ENCODE measurements around the gene MAP2K1. TPM values are rescaled to one million over a fixed set of nuclear protein-coding genes. Genes with fewer than 3 reads are reported as not detected.
"Not testable (repeated sequence)": the region's sequence is repeated elsewhere in the genome, so short reads cannot be mapped to it uniquely, and the experiment has no call there.

Gene MAP2K1
- 53.6 TPM for total RNA-seq
- long read RNA-seq, transcript MAP2K1-201 (11 exons, 3,410 nt), result major isoform, 64 of 89 reads
- long read RNA-seq, partial matches to known transcripts, result 7 of 89 reads
- long read RNA-seq, other reads (novel, unspliced or antisense), result 18 of 89 reads

GRCh38 chr15:66386204-66387123 lies at the start of gene MAP2K1:
Gene MAP2K1 (plus strand): TSS chr15:66386912. CDS start chr15:66387348, 436 bp downstream.
- peaks cover 38% of the 10 kb centered on the region for H3K4me1 ChIP-seq
- no peaks in the 10 kb centered on the region for H3K36me3 ChIP-seq
- peak within 1 kb of the TSS; percentile 82 for H3K4me3 ChIP-seq
- DNase-seq (peak; percentile 98), ATAC-seq (peak; percentile 98 to 99)
- no peaks in the 10 kb centered on the region for H3K9me3 ChIP-seq
- TF ChIP-seq CTCF (IDR thresholded peaks at IDR 0.05), result peak; percentile 81
- peak within 1 kb of the TSS; percentile 90 for H3K27ac ChIP-seq
- H3K27me3 ChIP-seq (ENCODE audit: low read depth), result no peaks in the 10 kb centered on the region
- intact Hi-C loops (cut with DNase I), result no loop called here

- H3K27me3 ChIP-seq (ENCODE audit: low read depth); H3K9me3 ChIP-seq; intact Hi-C loops (cut with DNase I); H3K4me3 ChIP-seq; H3K4me1 ChIP-seq; ATAC-seq; H3K27ac ChIP-seq; DNase-seq: not testable (repeated sequence)
- H3K36me3 ChIP-seq, result peaks cover 33% of the 10 kb centered on the region
Observed at GRCh38 chr15:66348530-66348929, 38.2 kb upstream of the MAP2K1 start.

- peak overlapping the region; percentile 65 for H3K4me3 ChIP-seq
- peaks cover 11% of the 10 kb centered on the region for H3K36me3 ChIP-seq
- intact Hi-C loops (cut with DNase I), result no loop called here
- H3K27ac ChIP-seq, result peak overlapping the region; percentile 66
- H3K9me3 ChIP-seq, result no peaks in the 10 kb centered on the region
- H3K4me1 ChIP-seq, result peaks cover 12% of the 10 kb centered on the region
- ATAC-seq (no peak), DNase-seq (no peak)
- TF ChIP-seq CTCF (IDR thresholded peaks at IDR 0.05), result no peak
- H3K27me3 ChIP-seq (ENCODE audit: low read depth), result no peaks in the 10 kb centered on the region
Observed at GRCh38 chr15:66356077-66356358, 30.7 kb upstream of the MAP2K1 start.

- DNase-seq (peak; percentile 97), ATAC-seq (peak; percentile 99 to 100)
- Histone ChIP-seq H3K4me1 (peaks cover 12% of the 10 kb centered on the region), H3K36me3 (peaks cover 11% of the 10 kb centered on the region), H3K4me3 (peak within 1 kb of the TSS; percentile 65), H3K9me3 (no peaks in the 10 kb centered on the region), H3K27ac (peak within 1 kb of the TSS; percentile 66), H3K27me3 (ENCODE audit: low read depth) (no peaks in the 10 kb centered on the region)
- intact Hi-C loops (cut with DNase I), result no loop called here
- TF ChIP-seq CTCF (IDR thresholded peaks at IDR 0.05), result no peak
Observed at GRCh38 chr15:66356359-66357236, 30.1 kb upstream of the MAP2K1 start, which contains the start of gene TIPIN. Gene TIPIN (minus strand): TSS chr15:66356685. CDS start chr15:66352947, 3,738 bp downstream.

GRCh38 chr15:66359740-66360139 lies 27.0 kb upstream of the MAP2K1 start:
- DNase-seq (no peak), ATAC-seq (no peak)
- TF ChIP-seq CTCF (IDR thresholded peaks at IDR 0.05), result no peak
- no peaks in the 10 kb centered on the region for H3K36me3 ChIP-seq
- H3K27me3 ChIP-seq (ENCODE audit: low read depth), result no peaks in the 10 kb centered on the region
- intact Hi-C loops (cut with DNase I), result no loop called here
- H3K27ac ChIP-seq, result no peak overlapping the region
- no peaks in the 10 kb centered on the region for H3K9me3 ChIP-seq
- peaks cover 12% of the 10 kb centered on the region for H3K4me1 ChIP-seq
- H3K4me3 ChIP-seq, result no peak overlapping the region

GRCh38 chr15:66361745-66362460 lies 24.8 kb upstream of the MAP2K1 start:
- H3K27me3 ChIP-seq (ENCODE audit: low read depth); DNase-seq; ATAC-seq; intact Hi-C loops (cut with DNase I); H3K36me3 ChIP-seq; H3K4me1 ChIP-seq; H3K27ac ChIP-seq; H3K9me3 ChIP-seq; H3K4me3 ChIP-seq: not testable (repeated sequence)

Measured in lower lobe of right lung (tissue), 2 donors.